Measurements from ENCODE around the gene RUNX1. TPM values are rescaled to one million over a fixed set of nuclear protein-coding genes. Genes with fewer than 3 reads are reported as not detected.

Gene RUNX1
- total RNA-seq, 1 donor from 2014 or later, result 0.41 TPM

- no peak for FAIRE-seq
- no peak for DNase-seq (ENCODE audit: low spot score in 2 of 2)
These were observed 28.7 kb downstream of the RUNX1 start for GRCh38 chr21:35020436-35020835.

GRCh38 chr21:35019631-35020032, 29.5 kb downstream of the RUNX1 start:
- FAIRE-seq (no peak), DNase-seq (ENCODE audit: low spot score in 2 of 2) (no peak)

GRCh38 chr21:35017256-35017655, 31.8 kb downstream of the RUNX1 start:
- FAIRE-seq (no peak), DNase-seq (ENCODE audit: low spot score in 2 of 2) (no peak)

- DNase-seq (ENCODE audit: low spot score in 2 of 2) (no peak), FAIRE-seq (no peak)
These were observed 32.4 kb downstream of the RUNX1 start for GRCh38 chr21:35016517-35017188.

- no peak for DNase-seq (ENCODE audit: low spot score in 2 of 2)
- FAIRE-seq, result no peak
These were observed 33.0 kb downstream of the RUNX1 start for GRCh38 chr21:35016071-35016470.

GRCh38 chr21:35015435-35016024, 33.6 kb downstream of the RUNX1 start:
- FAIRE-seq, result no peak
- no peak for DNase-seq (ENCODE audit: low spot score in 2 of 2)

- DNase-seq (ENCODE audit: low spot score in 2 of 2) (no peak), FAIRE-seq (no peak)
These were observed 34.6 kb downstream of the RUNX1 start for GRCh38 chr21:35014302-35015041.

- FAIRE-seq, result no peak
- DNase-seq (ENCODE audit: low spot score in 2 of 2), result no peak
These were observed 37.4 kb downstream of the RUNX1 start for GRCh38 chr21:35011681-35012080.

GRCh38 chr21:35010447-35010846, 38.7 kb downstream of the RUNX1 start:
- FAIRE-seq, result no peak
- DNase-seq (ENCODE audit: low spot score in 2 of 2), result no peak

GRCh38 chr21:35007348-35007747, 41.8 kb downstream of the RUNX1 start:
- DNase-seq (ENCODE audit: low spot score in 2 of 2) (no peak), FAIRE-seq (no peak)

- FAIRE-seq (no peak), DNase-seq (ENCODE audit: low spot score in 2 of 2) (no peak)
These were observed 42.3 kb downstream of the RUNX1 start for GRCh38 chr21:35006771-35007170.

- DNase-seq (ENCODE audit: low spot score in 2 of 2) (no peak), FAIRE-seq (no peak)
These were observed 42.9 kb downstream of the RUNX1 start for GRCh38 chr21:35006248-35006647.

- DNase-seq (ENCODE audit: low spot score in 2 of 2) (no peak), FAIRE-seq (no peak)
These were observed 43.4 kb downstream of the RUNX1 start for GRCh38 chr21:35005560-35006224.

- FAIRE-seq (no peak), DNase-seq (ENCODE audit: low spot score in 2 of 2) (no peak)
These were observed 44.0 kb downstream of the RUNX1 start for GRCh38 chr21:35005077-35005476.

GRCh38 chr21:35004314-35004713, 44.8 kb downstream of the RUNX1 start:
- DNase-seq (ENCODE audit: low spot score in 2 of 2) (no peak), FAIRE-seq (no peak)

GRCh38 chr21:35002879-35003722, 46.0 kb downstream of the RUNX1 start:
- FAIRE-seq (no peak), DNase-seq (ENCODE audit: low spot score in 2 of 2) (no peak)

- FAIRE-seq, result no peak
These were observed 49.6 kb downstream of the RUNX1 start for GRCh38 chr21:34999397-34999941.

GRCh38 chr21:34998176-34998575, 50.9 kb downstream of the RUNX1 start:
- DNase-seq (ENCODE audit: low spot score in 2 of 2) (no peak), FAIRE-seq (no peak)

More at GRCh38 chr21:34999397-34999941, 49.6 kb downstream of the RUNX1 start:
- DNase-seq (ENCODE audit: low spot score in 2 of 2), result no peak

GRCh38 chr21:34997294-34997693, 51.8 kb downstream of the RUNX1 start:
- DNase-seq (ENCODE audit: low spot score in 2 of 2), result no peak
- no peak for FAIRE-seq

Data from frontal cortex (tissue), 4 donors.